Liver (tissue), 3 donors: ENCODE data around the gene SGSH.
"Not testable (repeated sequence)": the region's sequence is repeated elsewhere in the genome, so short reads cannot be mapped to it uniquely, and the experiment has no call there.

Experiments used
- CTCF ChIP-seq: fragments of 150-350 bp; IDR thresholded peaks from 2 replicates; pipeline ENCODE4 v1.5.1; 2017; ENCODE audit warnings: improper control_type of control experiment, low read depth, low read length; ENCODE audit not compliant: missing input control
- GABPA ChIP-seq, 2 donors: IDR thresholded peaks in 1 of 2; conservative IDR thresholded peaks in 1 of 2; 2 replicates each; pipeline ENCODE4 v1.6.1; 2016; ENCODE audit warnings: antibody characterized with exemption in 2 of 2, mild to moderate bottlenecking in 1 of 2, moderate library complexity in 1 of 2
- JUND ChIP-seq, 2 donors: IDR thresholded peaks; 2 replicates each; pipeline ENCODE4 v1.6.1; 2016; ENCODE audit warnings: antibody characterized with exemption in 2 of 2
- MAX ChIP-seq: IDR thresholded peaks from 2 replicates; pipeline ENCODE4 v1.6.1; 2016; ENCODE audit warnings: antibody characterized with exemption
- REST ChIP-seq: IDR thresholded peaks from 2 replicates; pipeline ENCODE4 v1.6.1; 2016; ENCODE audit warnings: antibody characterized with exemption, mild to moderate bottlenecking
- SP1 ChIP-seq: IDR thresholded peaks from 2 replicates; pipeline ENCODE4 v1.6.1; 2018; ENCODE audit warnings: antibody characterized with exemption, mild to moderate bottlenecking
- TAF1 ChIP-seq: conservative IDR thresholded peaks from 2 replicates; pipeline ENCODE4 v1.6.1; 2016; ENCODE audit warnings: antibody characterized with exemption, mild to moderate bottlenecking
- YY1 ChIP-seq: IDR thresholded peaks from 2 replicates; pipeline ENCODE4 v1.6.1; 2016; ENCODE audit warnings: antibody characterized with exemption, mild to moderate bottlenecking
- ZBTB33 ChIP-seq: IDR thresholded peaks from 2 replicates; pipeline ENCODE4 v1.6.1; 2016; ENCODE audit warnings: antibody characterized with exemption
- donor health status: healthy.
- donor health status: healthy.

- TF ChIP-seq CTCF; GABPA (IDR thresholded peaks at IDR 0.05 in 1 of 2, conservative IDR thresholded peaks at IDR 0.05 in 1 of 2); JUND (IDR thresholded peaks at IDR 0.05); SP1; ZBTB33; REST; MAX; TAF1; YY1: not testable (repeated sequence)
Observed at GRCh38 chr17:80199295-80199694, 20.8 kb downstream of the SGSH start.
